ENCODE data around the gene FAR2.

GRCh38 chr12:29374012-29374411, 224.9 kb downstream of the FAR2 start:
- TF ChIP-seq, protein P1, sequence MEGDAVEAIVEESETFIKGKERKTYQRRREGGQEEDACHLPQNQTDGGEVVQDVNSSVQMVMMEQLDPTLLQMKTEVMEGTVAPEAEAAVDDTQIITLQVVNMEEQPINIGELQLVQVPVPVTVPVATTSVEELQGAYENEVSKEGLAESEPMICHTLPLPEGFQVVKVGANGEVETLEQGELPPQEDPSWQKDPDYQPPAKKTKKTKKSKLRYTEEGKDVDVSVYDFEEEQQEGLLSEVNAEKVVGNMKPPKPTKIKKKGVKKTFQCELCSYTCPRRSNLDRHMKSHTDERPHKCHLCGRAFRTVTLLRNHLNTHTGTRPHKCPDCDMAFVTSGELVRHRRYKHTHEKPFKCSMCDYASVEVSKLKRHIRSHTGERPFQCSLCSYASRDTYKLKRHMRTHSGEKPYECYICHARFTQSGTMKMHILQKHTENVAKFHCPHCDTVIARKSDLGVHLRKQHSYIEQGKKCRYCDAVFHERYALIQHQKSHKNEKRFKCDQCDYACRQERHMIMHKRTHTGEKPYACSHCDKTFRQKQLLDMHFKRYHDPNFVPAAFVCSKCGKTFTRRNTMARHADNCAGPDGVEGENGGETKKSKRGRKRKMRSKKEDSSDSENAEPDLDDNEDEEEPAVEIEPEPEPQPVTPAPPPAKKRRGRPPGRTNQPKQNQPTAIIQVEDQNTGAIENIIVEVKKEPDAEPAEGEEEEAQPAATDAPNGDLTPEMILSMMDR (conservative IDR thresholded peaks at IDR 0.05 in 1 of 2, IDR thresholded peaks at IDR 0.05 in 1 of 2; ENCODE audit: low read depth in 1 of 2, low read length in 2 of 2) = no peak
- TF ChIP-seq EZH2 (IDR thresholded peaks at IDR 0.05; ENCODE audit: low read length, missing control alignments) = no peak

Data from fibroblast of lung (primary cell).